HUES64 (cell line): Measurements from ENCODE around the gene DMRT1.
"Not testable (repeated sequence)": the region's sequence is repeated elsewhere in the genome, so short reads cannot be mapped to it uniquely, and the experiment has no call there.

Experiments
- H3K27ac ChIP-seq: 2 replicates; pipeline ENCODE4 v1.7.0; 2013; ENCODE audit warnings: low read depth, low read length, inconsistent platforms
- H3K27me3 ChIP-seq: 2 replicates; pipeline ENCODE4 v1.6.1; 2013; ENCODE audit warnings: mild to moderate bottlenecking, low read length; ENCODE audit not compliant: insufficient read depth
- H3K36me3 ChIP-seq: 2 replicates; pipeline ENCODE4 v1.6.1; 2013; ENCODE audit warnings: mild to moderate bottlenecking, low read length; ENCODE audit not compliant: insufficient read depth
- H3K4me1 ChIP-seq: 2 replicates; pipeline ENCODE4 v1.6.1; 2013; ENCODE audit warnings: mild to moderate bottlenecking, low read length, moderate library complexity; ENCODE audit not compliant: insufficient read depth
- H3K4me3 ChIP-seq: 2 replicates; pipeline ENCODE4 v1.5.1; 2013; ENCODE audit warnings: mild to moderate bottlenecking, low read length, moderate library complexity
- H3K9ac ChIP-seq: 2 replicates; pipeline ENCODE4 v1.6.1; 2013; ENCODE audit warnings: mild to moderate bottlenecking, low read depth, low read length
- H3K9me3 ChIP-seq: 2 replicates; pipeline ENCODE4 v1.6.1; 2013; ENCODE audit warnings: low read depth, low read length; ENCODE audit not compliant: insufficient read depth
- WGBS: fragments of 150-250, 120-280 bp; methylation state at CpG from one replicate; pipeline ENCODE4 v1.1.7; 2013; ENCODE audit warnings: missing lambda C conversion rate; 5-methylcytosine and 5-hydroxymethylcytosine counted together

Gene DMRT1

DNA sequence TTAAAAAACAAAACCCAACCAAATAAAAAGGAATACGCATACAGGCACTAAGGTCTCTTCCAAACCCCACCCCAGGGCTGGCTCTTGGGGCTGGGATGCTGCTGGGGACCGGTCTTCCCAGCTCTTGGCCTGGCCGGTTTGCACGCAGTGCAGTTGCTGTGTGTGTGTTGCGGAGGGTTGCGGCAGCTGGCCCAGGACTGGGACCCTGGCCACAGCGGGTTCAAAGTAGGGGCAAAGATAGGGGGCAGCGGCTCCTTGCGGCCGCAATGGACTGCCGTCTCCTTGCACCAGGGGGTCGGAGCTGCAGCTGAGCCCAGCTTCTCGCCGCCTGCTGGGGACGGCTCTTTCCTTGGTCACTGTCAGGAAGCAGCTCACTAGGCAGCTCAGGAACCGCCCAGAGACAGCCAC, 140.0 kb downstream of the DMRT1 start:
- Histone ChIP-seq H3K9me3 (no peaks in the 10 kb centered on the region), H3K27ac (no peak overlapping the region), H3K4me1 (peaks cover 9% of the 10 kb centered on the region; the same call in 1 of the 2 replicates), H3K9ac (no peak overlapping the region), H3K4me3 (no peak overlapping the region), H3K36me3 (no peaks in the 10 kb centered on the region), H3K27me3 (peaks cover 100% of the 10 kb centered on the region)
- WGBS: 12% methylated on average over 15 of the region's 16 CpGs

DNA sequence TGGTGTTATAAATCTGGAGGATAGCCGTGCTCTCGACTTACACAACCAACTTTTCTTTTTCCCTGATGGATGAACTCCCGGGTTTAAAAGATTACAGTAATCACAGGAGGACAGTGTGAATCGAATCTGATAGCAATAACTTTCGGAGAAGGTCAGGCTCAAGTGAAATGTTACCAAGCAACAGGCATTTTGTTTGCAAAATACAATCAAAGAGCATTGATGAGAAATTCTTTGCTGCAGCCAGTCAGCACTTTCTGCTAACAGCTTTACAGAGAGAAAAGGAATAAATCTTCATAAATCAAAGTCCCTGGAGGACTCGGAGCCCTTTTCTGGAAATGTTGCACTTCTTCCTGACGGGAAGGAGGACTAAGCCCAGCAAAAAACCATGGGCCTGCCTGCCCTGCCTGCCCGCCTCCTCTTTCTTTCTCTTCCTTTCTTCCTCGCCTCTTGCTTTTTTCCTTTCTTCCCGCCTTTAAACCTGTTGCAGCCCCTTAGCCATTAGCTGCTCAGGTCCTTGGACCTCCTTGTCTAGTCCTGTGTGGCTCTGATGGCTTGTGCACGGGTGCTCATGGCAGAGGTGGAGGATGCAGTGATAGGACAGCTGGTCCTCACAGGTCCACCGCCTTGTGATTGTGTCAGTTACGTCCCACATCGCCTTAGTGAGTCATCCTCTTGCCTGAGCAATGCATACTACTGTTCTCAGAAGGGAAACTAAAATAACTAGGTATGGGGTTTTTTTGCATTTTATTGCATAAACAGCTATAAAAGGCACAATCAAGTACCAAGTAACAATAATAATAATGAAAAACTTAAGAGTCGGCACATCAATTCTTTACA, 141.1 kb downstream of the DMRT1 start:
- Histone ChIP-seq H3K36me3 (no peaks in the 10 kb centered on the region), H3K9ac (no peak overlapping the region), H3K9me3 (no peaks in the 10 kb centered on the region), H3K4me1 (peaks cover 6% of the 10 kb centered on the region; the same call in 1 of the 2 replicates), H3K27me3 (peaks cover 100% of the 10 kb centered on the region), H3K27ac (no peak overlapping the region), H3K4me3 (no peak overlapping the region)
- 82% methylated on average over 15 of the region's 15 CpGs for WGBS

DNA sequence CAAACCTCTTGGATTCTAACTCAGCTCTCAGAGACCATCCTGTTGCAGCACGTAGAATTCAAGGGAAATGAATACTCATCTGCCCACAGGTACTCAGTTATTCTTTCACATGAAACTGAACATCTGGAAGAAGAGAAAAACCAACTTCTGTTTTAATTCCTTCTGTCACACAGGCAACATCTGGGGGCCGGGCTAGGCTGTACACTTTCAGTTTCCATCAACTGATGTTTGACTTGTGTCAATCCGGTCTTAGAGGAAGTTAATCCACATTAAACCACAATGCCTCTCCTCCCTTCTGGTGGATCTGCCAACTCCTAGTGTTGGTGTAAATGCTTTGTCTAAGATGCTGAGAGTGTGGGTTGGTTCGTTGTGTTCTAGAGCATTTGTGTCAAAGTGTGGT, 152.5 kb downstream of the DMRT1 start:
- Histone ChIP-seq H3K4me3 (no peak overlapping the region), H3K27ac (no peak overlapping the region), H3K36me3 (no peaks in the 10 kb centered on the region), H3K9me3 (peaks cover 8% of the 10 kb centered on the region), H3K27me3 (peaks cover 29% of the 10 kb centered on the region), H3K9ac (no peak overlapping the region), H3K4me1 (no peaks in the 10 kb centered on the region)
- WGBS: 87% methylated on average over 4 of the region's 4 CpGs

DNA sequence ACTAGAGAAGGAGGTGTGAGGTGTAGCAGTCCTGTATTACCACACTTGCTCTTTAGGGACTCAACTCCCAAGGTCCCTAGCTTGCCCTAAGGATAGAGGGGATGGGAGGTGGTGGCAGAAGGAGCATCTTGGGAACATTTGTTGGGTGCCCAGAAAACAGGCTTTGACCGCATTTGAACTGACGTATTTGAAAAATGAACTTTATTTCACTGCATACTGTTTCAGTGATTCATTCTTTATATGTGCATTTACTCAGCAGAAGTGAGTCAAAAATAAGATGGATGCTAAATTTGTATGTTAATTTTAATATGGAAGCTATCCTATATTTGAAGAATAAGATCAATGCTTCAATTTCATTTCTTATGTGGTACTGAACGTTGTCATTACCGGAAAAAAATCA, 153.7 kb downstream of the DMRT1 start:
- H3K4me1 ChIP-seq: no peaks in the 10 kb centered on the region
- WGBS: 88% methylated on average over 4 of the region's 4 CpGs
- peaks cover 20% of the 10 kb centered on the region for H3K9me3 ChIP-seq
- no peak overlapping the region for H3K4me3 ChIP-seq
- H3K9ac ChIP-seq: no peak overlapping the region
- H3K36me3 ChIP-seq: no peaks in the 10 kb centered on the region
- peaks cover 20% of the 10 kb centered on the region for H3K27me3 ChIP-seq
- H3K27ac ChIP-seq: no peak overlapping the region

DNA sequence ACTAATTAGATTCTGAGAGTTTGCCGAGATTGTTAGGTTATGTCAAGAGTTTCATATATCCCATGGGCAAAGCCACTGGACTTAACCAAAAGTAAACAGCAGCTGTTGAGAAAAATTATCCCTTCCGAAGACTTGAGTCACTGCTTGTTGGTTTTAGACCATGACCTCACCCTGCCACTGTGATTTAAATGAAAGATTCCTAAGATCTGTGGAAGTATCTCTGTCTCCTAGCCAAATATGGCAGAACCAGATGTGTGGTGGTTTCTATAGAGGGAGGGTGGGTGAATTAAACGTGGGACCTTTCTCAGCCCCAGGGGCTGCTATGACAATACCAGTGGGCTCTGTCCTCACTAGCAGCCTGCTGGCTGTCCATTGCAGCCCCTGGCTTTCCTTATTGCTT, 154.3 kb downstream of the DMRT1 start:
- Histone ChIP-seq H3K27ac (no peak overlapping the region), H3K36me3 (no peaks in the 10 kb centered on the region), H3K4me3 (no peak overlapping the region), H3K4me1 (no peaks in the 10 kb centered on the region), H3K27me3 (peaks cover 14% of the 10 kb centered on the region), H3K9me3 (peaks cover 25% of the 10 kb centered on the region), H3K9ac (no peak overlapping the region)
- WGBS: 60% methylated on average over 3 of the region's 3 CpGs

DNA sequence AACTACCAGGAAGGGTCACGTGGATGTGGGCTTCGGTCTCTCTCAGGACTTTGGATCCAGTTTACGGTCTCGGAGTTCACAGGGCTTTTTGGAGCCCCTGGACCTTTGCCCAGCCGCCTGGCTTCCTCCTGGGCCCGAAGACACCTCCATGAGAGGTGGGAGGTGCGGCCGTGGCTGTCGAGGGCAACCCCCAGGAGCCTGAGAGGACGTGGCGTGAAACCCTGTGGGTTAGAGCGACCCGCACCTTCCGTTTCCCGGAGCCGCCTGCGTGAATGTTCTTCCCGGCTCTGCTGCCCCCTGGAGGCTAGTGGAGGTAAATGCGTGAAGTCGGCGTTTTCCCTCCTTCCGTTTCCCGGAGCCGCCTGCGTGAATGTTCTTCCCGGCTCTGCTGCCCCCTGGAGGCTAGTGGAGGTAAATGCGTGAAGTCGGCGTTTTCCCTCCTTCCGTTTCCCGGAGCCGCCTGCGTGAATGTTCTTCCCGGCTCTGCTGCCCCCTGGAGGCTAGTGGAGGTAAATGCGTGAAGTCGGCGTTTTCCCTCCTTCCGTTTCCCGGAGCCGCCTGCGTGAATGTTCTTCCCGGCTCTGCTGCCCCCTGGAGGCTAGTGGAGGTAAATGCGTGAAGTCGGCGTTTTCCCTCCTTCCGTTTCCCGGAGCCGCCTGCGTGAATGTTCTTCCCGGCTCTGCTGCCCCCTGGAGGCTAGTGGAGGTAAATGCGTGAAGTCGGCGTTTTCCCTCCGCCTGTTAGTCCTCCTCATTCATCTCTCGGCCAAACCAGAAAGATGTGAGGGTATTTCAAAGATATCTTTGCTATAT, 157.0 kb downstream of the DMRT1 start:
- not testable (repeated sequence) for H3K4me3 ChIP-seq, H3K27me3 ChIP-seq, H3K4me1 ChIP-seq, H3K9ac ChIP-seq, H3K36me3 ChIP-seq, H3K27ac ChIP-seq
- H3K9me3 ChIP-seq: peaks cover 25% of the 10 kb centered on the region
- WGBS: 92% methylated on average over 18 of the region's 55 CpGs

DNA sequence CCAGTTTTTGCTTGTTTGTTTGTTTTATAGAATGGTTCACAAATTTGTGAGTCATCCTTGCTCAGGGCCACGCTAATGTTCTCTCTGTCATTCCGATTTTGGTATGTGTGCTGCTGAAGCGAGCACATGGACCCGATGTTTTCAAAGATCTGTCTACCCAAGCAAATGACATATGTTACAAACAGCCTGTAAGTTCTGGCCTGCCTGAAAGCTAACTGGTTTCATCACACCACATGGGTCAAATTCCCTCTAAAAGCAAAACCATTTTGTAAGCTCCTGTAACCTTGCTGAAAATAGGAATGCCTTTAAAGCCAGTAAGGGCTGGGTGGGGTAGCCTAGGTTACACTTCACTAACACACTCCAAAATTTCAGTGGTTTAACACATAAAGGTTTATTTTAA, 160.3 kb downstream of the DMRT1 start:
- Histone ChIP-seq H3K9ac (no peak overlapping the region), H3K4me1 (no peaks in the 10 kb centered on the region), H3K4me3 (no peak overlapping the region), H3K9me3 (peaks cover 25% of the 10 kb centered on the region), H3K27ac (no peak overlapping the region), H3K27me3 (no peaks in the 10 kb centered on the region), H3K36me3 (no peaks in the 10 kb centered on the region)
- 92% methylated on average over 4 of the region's 4 CpGs for WGBS

DNA sequence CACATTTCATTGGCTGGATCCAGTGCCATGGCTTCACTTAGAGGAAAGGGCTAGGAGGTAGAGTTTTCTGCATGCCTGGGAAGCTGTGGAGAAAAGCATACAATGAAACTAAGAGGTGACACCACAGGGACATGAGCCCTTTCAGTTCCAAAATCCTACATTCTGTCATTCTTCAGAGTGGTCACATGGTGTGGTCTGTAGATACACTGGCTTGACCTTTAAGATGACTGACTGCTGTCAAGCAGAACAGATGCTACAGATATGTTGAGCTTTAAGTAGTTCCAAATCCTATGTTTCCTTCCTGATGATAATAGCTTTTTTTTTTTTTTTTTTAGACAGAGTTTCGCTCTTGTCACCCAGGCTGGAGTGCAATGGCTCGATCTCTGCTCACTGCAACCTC, 161.2 kb downstream of the DMRT1 start:
- peaks cover 25% of the 10 kb centered on the region for H3K9me3 ChIP-seq
- WGBS: 88% methylated on average over 2 of the region's 2 CpGs
- H3K27ac ChIP-seq: no peak overlapping the region
- no peak overlapping the region for H3K9ac ChIP-seq
- no peak overlapping the region for H3K4me3 ChIP-seq
- H3K4me1 ChIP-seq: no peaks in the 10 kb centered on the region
- H3K36me3 ChIP-seq: no peaks in the 10 kb centered on the region
- no peaks in the 10 kb centered on the region for H3K27me3 ChIP-seq

DNA sequence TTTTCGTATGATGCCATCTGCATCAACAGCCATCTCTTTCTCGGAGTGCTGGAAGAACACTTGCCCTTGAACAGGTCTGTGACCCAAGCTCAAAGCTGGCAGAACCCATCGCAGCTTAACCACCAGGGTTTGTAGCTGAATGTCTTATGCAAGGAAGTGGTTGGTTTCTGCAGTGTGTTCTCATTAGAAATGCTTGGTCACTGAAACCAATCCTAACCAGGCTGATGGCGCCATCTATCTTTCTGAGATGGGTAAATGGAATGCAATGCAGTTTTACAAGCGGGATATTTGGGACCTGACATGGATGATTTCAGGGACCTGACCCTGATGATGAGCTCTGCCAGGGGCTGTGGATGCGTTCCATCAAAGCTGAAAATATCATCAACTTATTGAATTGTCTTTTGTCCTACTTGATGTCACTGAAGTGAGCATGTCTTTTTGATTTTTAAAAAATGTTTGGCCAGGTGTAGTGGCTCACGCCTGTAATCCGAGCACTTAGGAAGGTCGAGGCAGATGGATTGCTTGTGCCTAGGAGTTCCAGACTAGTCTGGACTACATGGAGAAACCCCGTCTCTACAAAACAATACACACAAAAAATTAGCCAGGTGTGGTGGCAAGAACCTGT, 163.7 kb downstream of the DMRT1 start:
- no peaks in the 10 kb centered on the region for H3K4me1 ChIP-seq
- H3K27ac ChIP-seq: no peak overlapping the region
- no peaks in the 10 kb centered on the region for H3K36me3 ChIP-seq
- peaks cover 6% of the 10 kb centered on the region for H3K9me3 ChIP-seq
- H3K9ac ChIP-seq: no peak overlapping the region
- WGBS: 69% methylated on average over 9 of the region's 10 CpGs
- no peak overlapping the region for H3K4me3 ChIP-seq
- peaks cover 10% of the 10 kb centered on the region; the same call in 1 of the 2 replicates for H3K27me3 ChIP-seq

DNA sequence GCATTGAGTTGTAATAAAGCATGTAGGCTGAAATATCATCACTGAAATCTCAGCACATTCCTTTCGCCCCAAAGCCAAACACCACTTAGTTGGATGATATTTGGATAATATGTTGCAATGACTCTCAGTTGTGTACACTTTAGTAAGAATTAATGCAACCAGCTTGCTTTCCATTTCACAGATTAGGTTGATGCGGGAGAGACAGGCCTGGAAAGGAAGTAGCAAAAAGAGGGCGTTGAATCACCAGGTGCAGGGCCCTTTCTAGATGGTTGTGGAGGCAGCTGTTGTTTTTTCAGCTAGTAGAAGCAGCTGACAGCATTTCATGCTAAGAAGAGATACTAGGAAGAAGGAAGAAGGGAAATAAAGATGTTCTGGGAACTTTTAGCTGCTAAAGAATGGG, 165.8 kb downstream of the DMRT1 start:
- Histone ChIP-seq H3K4me1 (no peaks in the 10 kb centered on the region), H3K4me3 (no peak overlapping the region), H3K9ac (no peak overlapping the region), H3K27me3 (peaks cover 10% of the 10 kb centered on the region; the same call in 1 of the 2 replicates), H3K9me3 (no peaks in the 10 kb centered on the region), H3K27ac (no peak overlapping the region), H3K36me3 (no peaks in the 10 kb centered on the region)
- WGBS: 91% methylated on average over 2 of the region's 3 CpGs

DNA sequence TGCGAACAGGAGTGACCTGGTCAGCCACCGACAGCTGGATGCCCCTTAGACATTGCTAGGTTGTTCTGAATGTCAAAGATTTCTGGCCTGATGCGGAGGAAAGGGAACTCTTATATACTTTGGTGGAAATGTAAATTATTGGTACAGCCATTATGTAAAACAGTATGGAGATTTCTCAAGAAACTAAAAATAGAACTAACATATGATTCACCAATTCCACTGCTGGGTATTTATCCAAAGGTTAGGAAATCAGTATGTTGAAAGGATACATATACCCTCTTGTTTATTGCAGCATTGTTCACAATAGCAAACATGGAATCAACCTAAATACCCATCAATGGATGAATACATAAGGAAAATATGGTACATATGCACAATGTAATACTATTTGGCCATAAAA, 166.7 kb downstream of the DMRT1 start:
- no peaks in the 10 kb centered on the region for H3K36me3 ChIP-seq
- H3K4me3 ChIP-seq: no peak overlapping the region
- no peaks in the 10 kb centered on the region for H3K9me3 ChIP-seq
- no peaks in the 10 kb centered on the region for H3K4me1 ChIP-seq
- H3K27me3 ChIP-seq: peaks cover 10% of the 10 kb centered on the region; the same call in 1 of the 2 replicates
- no peak overlapping the region for H3K27ac ChIP-seq
- H3K9ac ChIP-seq: no peak overlapping the region
- 91% methylated on average over 3 of the region's 3 CpGs for WGBS
